ENCODE data around the gene LGALS9. TPM values are rescaled to one million over a fixed set of nuclear protein-coding genes. Genes with fewer than 3 reads are reported as not detected.

LGALS9 gene
- total and polyA plus RNA-seq, 9 of the 15 experiments (the other 6 are each of a cell fraction or from before 2014, with no cell fraction given) = 0.45 to 6.9 (median 2.8) TPM

DNA sequence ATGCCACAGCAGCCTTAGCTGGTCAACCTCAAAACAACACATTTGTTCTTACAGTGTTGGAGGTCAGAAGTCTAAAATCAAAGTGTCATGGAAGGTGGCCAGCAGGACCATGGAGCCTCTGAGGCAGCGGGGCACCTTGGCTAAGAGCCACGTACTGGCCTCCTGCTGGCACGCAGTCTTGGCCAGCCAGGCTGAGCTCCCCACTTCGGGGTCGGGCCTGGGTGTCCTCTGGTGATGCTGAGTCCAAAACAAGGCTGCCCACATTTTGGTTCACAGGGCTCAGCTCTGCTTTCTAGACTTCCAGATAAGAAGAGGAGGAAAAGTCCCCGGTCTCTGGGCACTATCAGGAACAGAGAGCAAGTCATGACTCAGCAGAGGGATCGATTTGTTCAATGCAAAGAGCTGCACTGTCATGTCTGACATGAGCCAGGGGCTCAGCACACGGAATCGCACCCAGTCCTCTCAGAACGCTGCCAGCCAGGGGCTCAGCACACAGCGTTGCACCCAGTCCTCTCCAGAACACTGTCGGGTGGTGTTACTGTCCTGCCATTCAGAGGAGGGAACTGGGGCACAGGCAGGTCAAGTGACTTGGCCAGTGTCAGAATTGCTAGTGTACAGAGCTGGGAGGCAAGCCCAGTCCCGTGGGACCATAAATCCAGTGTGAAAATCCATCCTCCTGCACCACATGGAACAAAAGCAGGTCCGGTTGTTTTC lies 2.5 kb downstream of the LGALS9 start:
- Histone ChIP-seq H3K9me1 (ENCODE audit: control insufficient read depth, insufficient read depth, low read length) (no peaks in the 10 kb centered on the region), H3K36me3 (ENCODE audit: control insufficient read depth, insufficient read depth, low read length) (no peaks in the 10 kb centered on the region), H4K20me1 (replicated peaks; ENCODE audit: control insufficient read depth, insufficient read depth, low read length) (no peaks in the 10 kb centered on the region), H3K79me2 (ENCODE audit: control insufficient read depth, insufficient read depth, low read length) (no peaks in the 10 kb centered on the region), H3K4me3 (no peak overlapping the region), H3K9me3 (replicated peaks; ENCODE audit: control insufficient read depth, insufficient read depth, low read depth, low read length) (no peaks in the 10 kb centered on the region), H3K9ac (ENCODE audit: insufficient read depth in 1 of 2, low read depth in 2 of 2, low read length in 2 of 2) (peak overlapping the region; percentile 49 to 82; a peak in 3 of 4 replicates), H3K4me2 (ENCODE audit: insufficient read depth, low read length) (peak overlapping the region; percentile 55), H2AFZ (ENCODE audit: low read depth, low read length) (peak overlapping the region; percentile 80), H3K27me3 (ENCODE audit: control insufficient read depth in 2 of 2, insufficient read depth in 2 of 2, low read length in 2 of 2) (no peaks in the 10 kb centered on the region), H3K27ac (ENCODE audit: extremely low read depth, low read depth, low read length) (peak overlapping the region; percentile 67), H3K4me1 (replicated peaks in 1 of 2; ENCODE audit: control insufficient read depth in 2 of 2, insufficient read depth in 2 of 2, low read length in 2 of 2) (peaks cover 34 to 35% of the 10 kb centered on the region in 2 experiments)
- in situ Hi-C loops (cut with MboI) = no loop called here
- DNase-seq (ENCODE audit: extremely low read depth in 1 of 4, low spot score in 3 of 4) = peak; percentile 62 to 76 (median 74)
- BruUV-seq (replicated peaks) = no TSS peak
- WGBS (ENCODE audit: insufficient coverage, low coverage, missing lambda C conversion rate) = 16% methylated on average over 12 of the region's 14 CpGs
- intact Hi-C loops (cut with micrococcal nuclease) = no loop called here
- ATAC-seq = peak; percentile 72
- CTCF ChIA-PET (ENCODE audit: low intra/inter-chr PET ratio) = no interaction called here
- POLR2A ChIA-PET = interaction anchor here (0.5 to 1.5 kb wide), 3 partner anchors 9 to 109 kb away, joined by 3 to 5 read pairs (median 4); no protein-coding TSS in a partner anchor
- FAIRE-seq = peak; percentile 82
- TF ChIP-seq NFE2 (IDR thresholded peaks at IDR 0.05; ENCODE audit: low read depth) = peak; percentile 88
- TF ChIP-seq FOSL1 (tag; conservative IDR thresholded peaks at IDR 0.05) = peak; percentile 40; the same call in 1 of the 2 replicates
- TF ChIP-seq MTA3 (IDR thresholded peaks at IDR 0.05; ENCODE audit: borderline replicate concordance) = peak; percentile 57; the same call in 1 of the 2 replicates
- no peak for TF ChIP-seq TSC22D4 (tag; IDR thresholded peaks at IDR 0.05)
- peak; percentile 47; the same call in 1 of the 2 replicates for TF ChIP-seq SMARCC2 (IDR thresholded peaks at IDR 0.05; ENCODE audit: low read depth)
- TF ChIP-seq HNRNPL (IDR thresholded peaks at IDR 0.05; ENCODE audit: low read depth, low read length) = 0 out of 2 replicates have a peak, but pooled peaks have one; percentile 22
- peak; percentile 90 for TF ChIP-seq C11orf30 (IDR thresholded peaks at IDR 0.05; ENCODE audit: low read depth)
- TF ChIP-seq ELF2 (CRISPR knock-in tag; IDR thresholded peaks at IDR 0.05) = no peak
- TF ChIP-seq ZBTB17 (CRISPR knock-in tag; IDR thresholded peaks at IDR 0.05) = no peak
- peak; percentile 84 for TF ChIP-seq MAFK (IDR thresholded peaks at IDR 0.05; ENCODE audit: low read length)
- TF ChIP-seq ZNF398 (CRISPR knock-in tag; IDR thresholded peaks at IDR 0.05) = no peak
- TF ChIP-seq HNRNPUL1 (IDR thresholded peaks at IDR 0.05; ENCODE audit: low read length) = no peak
- no peak for TF ChIP-seq ZNF511 (CRISPR knock-in tag; IDR thresholded peaks at IDR 0.05)
- peak; percentile 29 for TF ChIP-seq NFIC (IDR thresholded peaks at IDR 0.05)
- TF ChIP-seq CUX1 (CRISPR knock-in tag; IDR thresholded peaks at IDR 0.05) = peak; percentile 89; the same call in 1 of the 2 replicates
